Activated naive CD8-positive, alpha-beta T cell treated with anti-CD3 and anti-CD28 coated beads for 36 hours (primary cell): ENCODE measurements around the gene SRSF6. TPM values are rescaled to one million over a fixed set of nuclear protein-coding genes. Genes with fewer than 3 reads are reported as not detected.
A peak's percentile ranks its signal among the peaks of the same experiment; 100 is the strongest.
"Not testable (repeated sequence)": the region's sequence is repeated elsewhere in the genome, so short reads cannot be mapped to it uniquely, and the experiment has no call there.

Experiments used
- DNase-seq: peaks from one replicate; pipeline ENCODE4 v3.0.0; 2021
- H3K27ac Mint-ChIP-seq: one replicate; pipeline ENCODE4 v1.8.0; 2022; ENCODE audit warnings: mild to moderate bottlenecking, moderate library complexity, mixed read lengths
- H3K27me3 Mint-ChIP-seq: one replicate; pipeline ENCODE4 v1.8.0; 2022; ENCODE audit warnings: mild to moderate bottlenecking, mixed read lengths
- H3K36me3 Mint-ChIP-seq: one replicate; pipeline ENCODE4 v1.8.0; 2021; ENCODE audit warnings: mild to moderate bottlenecking, mixed read lengths
- H3K4me1 Mint-ChIP-seq: one replicate; pipeline ENCODE4 v1.8.0; 2021; ENCODE audit warnings: mixed read lengths
- H3K4me3 Mint-ChIP-seq: one replicate; pipeline ENCODE4 v1.8.0; 2022; ENCODE audit warnings: mild to moderate bottlenecking, moderate library complexity, mixed read lengths
- H3K9me3 Mint-ChIP-seq: one replicate; pipeline ENCODE4 v1.8.0; 2022; ENCODE audit warnings: mixed read lengths
- total RNA-seq, 2 experiments: library from RNA; stranded (reverse); gene quantifications; one replicate each; pipeline ENCODE4 v1.2.3, GENCODE V29; 2021

The SRSF6 gene
- total RNA-seq, 2 experiments from 2014 or later: 224 to 225 TPM

GRCh38 chr20:43438578-43439316 is 18.9 kb upstream of the SRSF6 start:
- H3K9me3 Mint-ChIP-seq: no peaks in the 10 kb centered on the region
- no peak overlapping the region for H3K27ac Mint-ChIP-seq
- DNase-seq: no peak
- H3K4me3 Mint-ChIP-seq: no peak overlapping the region
- H3K36me3 Mint-ChIP-seq: no peaks in the 10 kb centered on the region
- peaks cover under 1% of the 10 kb centered on the region for H3K27me3 Mint-ChIP-seq
- peaks cover 10% of the 10 kb centered on the region for H3K4me1 Mint-ChIP-seq

- no peak overlapping the region for H3K4me3 Mint-ChIP-seq
- no peaks in the 10 kb centered on the region for H3K9me3 Mint-ChIP-seq
- no peak for DNase-seq
- no peaks in the 10 kb centered on the region for H3K36me3 Mint-ChIP-seq
- peaks cover 10% of the 10 kb centered on the region for H3K4me1 Mint-ChIP-seq
- no peak overlapping the region for H3K27ac Mint-ChIP-seq
- H3K27me3 Mint-ChIP-seq: peaks cover 14% of the 10 kb centered on the region
Measured at GRCh38 chr20:43440531-43440930, 17.2 kb upstream of the SRSF6 start.

DNA sequence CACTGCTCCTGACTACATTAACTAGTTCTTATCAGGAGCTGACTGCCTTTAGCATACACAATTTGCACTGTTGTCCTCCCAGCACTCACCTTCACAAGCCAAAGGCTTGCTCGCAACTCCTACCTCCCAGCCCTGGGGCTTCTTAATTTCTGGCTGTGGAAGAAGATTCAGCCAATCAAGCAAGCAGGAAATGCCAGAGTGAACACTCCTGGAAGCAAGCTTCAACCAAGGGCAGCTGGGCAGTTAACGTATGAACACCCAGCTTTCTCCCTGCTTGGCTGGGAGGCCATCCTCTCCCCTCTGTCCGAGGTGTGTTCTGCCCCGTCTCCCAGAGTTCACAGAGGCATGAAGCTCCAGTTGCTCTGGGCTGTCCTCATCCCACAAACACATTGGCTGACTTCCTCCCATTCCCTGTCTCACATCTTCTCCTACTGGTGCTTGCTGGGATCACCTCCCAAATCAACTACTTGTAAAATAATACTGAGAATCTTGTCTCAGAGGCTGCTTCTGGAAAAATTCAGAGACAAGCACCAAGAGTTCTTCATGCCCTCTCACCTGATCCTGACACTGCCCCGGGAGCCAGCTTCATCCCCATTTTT is 15.3 kb upstream of the SRSF6 start:
- peaks cover 24% of the 10 kb centered on the region for H3K27me3 Mint-ChIP-seq
- peaks cover 10% of the 10 kb centered on the region for H3K4me1 Mint-ChIP-seq
- H3K36me3 Mint-ChIP-seq: no peaks in the 10 kb centered on the region
- no peaks in the 10 kb centered on the region for H3K9me3 Mint-ChIP-seq
- no peak overlapping the region for H3K4me3 Mint-ChIP-seq
- no peak overlapping the region for H3K27ac Mint-ChIP-seq
- no peak for DNase-seq

GRCh38 chr20:43444107-43444506 is 13.6 kb upstream of the SRSF6 start:
- Mint-ChIP-seq H3K4me1 (peaks cover 6% of the 10 kb centered on the region), H3K36me3 (no peaks in the 10 kb centered on the region), H3K27ac (no peak overlapping the region), H3K4me3 (no peak overlapping the region), H3K9me3 (no peaks in the 10 kb centered on the region), H3K27me3 (peaks cover 36% of the 10 kb centered on the region)
- DNase-seq: no peak

- H3K27ac Mint-ChIP-seq: no peak overlapping the region
Measured at GRCh38 chr20:43446361-43446879, 11.3 kb upstream of the SRSF6 start.

DNA sequence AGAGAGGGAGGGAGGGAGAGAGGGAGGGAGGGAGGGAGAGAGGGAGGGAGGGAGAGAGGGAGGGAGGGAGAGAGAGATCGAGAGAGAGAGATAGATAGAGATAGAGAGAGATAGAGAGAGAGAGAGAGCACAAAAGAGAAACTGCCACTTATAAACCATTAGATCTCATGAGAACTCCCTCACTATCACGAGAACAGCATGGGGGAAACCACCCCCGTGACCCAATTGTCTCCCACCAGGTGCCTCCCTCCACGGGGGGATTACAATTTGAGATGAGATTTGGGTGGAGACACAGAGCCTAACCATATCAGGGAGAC is 9.3 kb upstream of the SRSF6 start:
- not testable (repeated sequence) for H3K27ac Mint-ChIP-seq, H3K4me3 Mint-ChIP-seq
- H3K27me3 Mint-ChIP-seq: peaks cover 71% of the 10 kb centered on the region

More at GRCh38 chr20:43446361-43446879, 11.3 kb upstream of the SRSF6 start:
- DNase-seq: no peak
- Mint-ChIP-seq H3K4me3 (no peak overlapping the region), H3K36me3 (no peaks in the 10 kb centered on the region), H3K9me3 (no peaks in the 10 kb centered on the region), H3K27me3 (peaks cover 58% of the 10 kb centered on the region), H3K4me1 (no peaks in the 10 kb centered on the region)

GRCh38 chr20:43448748-43449535 is 8.8 kb upstream of the SRSF6 start:
- peak; percentile 26 for DNase-seq
- H3K27ac Mint-ChIP-seq: no peak overlapping the region
- H3K27me3 Mint-ChIP-seq: peaks cover 68% of the 10 kb centered on the region
- no peak overlapping the region for H3K4me3 Mint-ChIP-seq
- H3K9me3 Mint-ChIP-seq: no peaks in the 10 kb centered on the region
- H3K4me1 Mint-ChIP-seq: no peaks in the 10 kb centered on the region
- H3K36me3 Mint-ChIP-seq: no peaks in the 10 kb centered on the region

More for the DNA sequence above, 9.3 kb upstream of the SRSF6 start:
- not testable (repeated sequence) for DNase-seq, H3K36me3 Mint-ChIP-seq, H3K4me1 Mint-ChIP-seq, H3K9me3 Mint-ChIP-seq

DNA sequence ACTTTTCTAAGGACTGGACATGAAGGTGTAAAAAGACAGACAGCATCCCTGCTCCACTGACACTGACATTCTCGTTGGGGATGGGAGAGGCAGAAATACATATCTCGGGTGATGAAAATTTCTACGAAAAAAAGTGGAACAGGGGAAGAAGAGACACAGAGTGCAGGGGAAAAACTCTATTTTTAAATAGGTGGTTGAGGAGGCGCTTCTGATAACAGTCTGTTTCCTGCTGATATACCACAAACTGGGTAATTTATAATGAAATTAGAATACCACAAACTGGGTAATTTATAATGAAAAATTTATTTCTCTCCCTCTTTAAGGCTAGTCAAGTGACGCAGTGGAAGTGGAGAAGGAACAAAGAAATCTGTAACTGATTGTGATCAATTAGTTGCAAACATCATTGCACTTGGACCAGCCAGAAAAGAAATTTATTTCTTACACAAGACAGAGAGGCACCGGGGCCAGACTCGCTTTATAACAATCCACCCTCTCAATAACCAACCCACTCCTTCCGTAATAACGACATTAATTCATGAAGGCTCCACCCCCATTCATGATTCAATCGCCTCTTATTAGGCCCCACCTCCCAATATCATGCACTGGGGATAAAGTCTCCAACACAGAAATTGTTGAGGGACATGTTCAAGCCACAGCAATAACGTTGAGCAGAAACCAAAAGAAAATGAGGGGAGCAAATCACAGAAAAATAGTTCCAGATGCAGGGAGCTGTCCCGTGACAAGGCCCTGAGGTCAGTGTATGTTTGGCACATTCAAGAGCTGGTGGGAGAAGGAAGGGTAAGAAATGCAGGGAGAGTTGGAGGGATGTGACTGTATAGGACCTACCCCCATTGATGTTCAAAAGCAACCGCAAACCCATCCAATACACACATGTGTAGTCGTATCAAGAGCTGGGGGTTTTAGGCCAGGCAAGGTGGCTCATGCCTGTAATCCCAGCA is 6.6 kb upstream of the SRSF6 start:
- no peak overlapping the region for H3K4me3 Mint-ChIP-seq
- H3K36me3 Mint-ChIP-seq: no peaks in the 10 kb centered on the region
- H3K9me3 Mint-ChIP-seq: no peaks in the 10 kb centered on the region
- H3K27me3 Mint-ChIP-seq: peaks cover 59% of the 10 kb centered on the region
- no peak for DNase-seq
- H3K27ac Mint-ChIP-seq: no peak overlapping the region
- no peaks in the 10 kb centered on the region for H3K4me1 Mint-ChIP-seq

- Mint-ChIP-seq H3K9me3 (no peaks in the 10 kb centered on the region), H3K27ac (no peak overlapping the region), H3K36me3 (no peaks in the 10 kb centered on the region), H3K27me3 (peaks cover 50% of the 10 kb centered on the region), H3K4me1 (peaks cover 7% of the 10 kb centered on the region), H3K4me3 (no peak overlapping the region)
- no peak for DNase-seq
Measured at GRCh38 chr20:43452404-43453126, 5.1 kb upstream of the SRSF6 start.

GRCh38 chr20:43456252-43456651 is 1.4 kb upstream of the SRSF6 start:
- Mint-ChIP-seq H3K36me3 (peaks cover 27% of the 10 kb centered on the region), H3K4me3 (peak overlapping the region; percentile 91), H3K4me1 (peaks cover 28% of the 10 kb centered on the region), H3K27me3 (peaks cover 19% of the 10 kb centered on the region), H3K27ac (peak overlapping the region; percentile 100)
- H3K9me3 Mint-ChIP-seq, DNase-seq: not testable (repeated sequence)

GRCh38 chr20:43456809-43457639 is 672 bp upstream of the SRSF6 start:
- Mint-ChIP-seq H3K9me3 (no peaks in the 10 kb centered on the region), H3K36me3 (peaks cover 33% of the 10 kb centered on the region), H3K27me3 (peaks cover 14% of the 10 kb centered on the region), H3K4me3 (peak overlapping the region; percentile 91), H3K4me1 (peaks cover 34% of the 10 kb centered on the region), H3K27ac (peak overlapping the region; percentile 100)
- peak; percentile 82 for DNase-seq

DNA sequence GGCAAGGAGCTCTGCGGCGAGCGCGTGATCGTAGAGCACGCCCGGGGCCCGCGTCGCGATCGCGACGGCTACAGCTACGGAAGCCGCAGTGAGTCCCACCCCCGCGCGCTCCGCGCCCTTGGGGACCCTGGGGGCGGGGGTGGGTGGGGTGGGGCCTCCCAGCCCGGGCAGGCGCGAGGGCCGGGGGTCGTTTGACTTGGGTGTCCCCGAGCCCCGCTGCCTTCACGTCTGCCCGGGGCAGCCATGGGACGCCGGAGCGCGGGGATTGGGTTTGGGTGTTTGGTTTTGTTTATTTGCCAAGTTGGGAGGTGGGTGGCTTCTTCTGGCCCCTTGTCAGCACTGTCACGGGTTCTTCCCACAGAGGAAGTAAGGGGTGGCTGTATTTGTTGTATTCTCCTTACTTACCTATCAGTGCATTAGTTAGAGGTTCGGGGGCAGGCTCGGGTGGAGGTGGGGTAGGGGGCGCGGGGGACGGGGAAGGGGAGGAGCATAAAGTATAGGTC is 777 bp downstream of the SRSF6 start:
- no peaks in the 10 kb centered on the region for H3K9me3 Mint-ChIP-seq
- peak overlapping the region; percentile 91 for H3K4me3 Mint-ChIP-seq
- H3K36me3 Mint-ChIP-seq: peaks cover 44% of the 10 kb centered on the region
- H3K27ac Mint-ChIP-seq: peak overlapping the region; percentile 86
- H3K27me3 Mint-ChIP-seq: peaks cover 5% of the 10 kb centered on the region
- H3K4me1 Mint-ChIP-seq: peaks cover 46% of the 10 kb centered on the region
- no peak for DNase-seq
